Skeletal muscle satellite cell (primary cell): ENCODE measurements around the gene ASB10.

Source experiments
- H3K27me3 ChIP-seq: 2 replicates; pipeline ENCODE4 v1.7.0; 2013; ENCODE audit warnings: low read length; ENCODE audit not compliant: control insufficient read depth, insufficient read depth
- H3K36me3 ChIP-seq: 2 replicates; pipeline ENCODE4 v1.7.0; 2013; ENCODE audit warnings: mild to moderate bottlenecking, control low read depth, low read length; ENCODE audit not compliant: insufficient read depth
- H3K4me1 ChIP-seq: 2 replicates; pipeline ENCODE4 v1.7.0; 2013; ENCODE audit warnings: low read length; ENCODE audit not compliant: control insufficient read depth, insufficient read depth
- H3K4me2 ChIP-seq: 2 replicates; pipeline ENCODE4 v1.7.0; 2013; ENCODE audit warnings: mild to moderate bottlenecking, low read length
- H3K4me3 ChIP-seq: 2 replicates; pipeline ENCODE4 v1.7.0; 2013; ENCODE audit warnings: low read length
- H3K9ac ChIP-seq: 2 replicates; pipeline ENCODE4 v1.7.0; 2013; ENCODE audit warnings: mild to moderate bottlenecking, low read depth, low read length, moderate library complexity
- H3K9me3 ChIP-seq: replicated peaks from 2 replicates; pipeline ENCODE4 v1.7.0; 2013; ENCODE audit warnings: mild to moderate bottlenecking, control low read depth, low read length

The ASB10 gene

GRCh38 chr7:151172273-151173141 is 14.5 kb downstream of the ASB10 start:
- H3K9ac ChIP-seq: no peak overlapping the region
- H3K4me3 ChIP-seq: no peak overlapping the region
- no peaks in the 10 kb centered on the region for H3K4me1 ChIP-seq
- no peaks in the 10 kb centered on the region for H3K36me3 ChIP-seq
- no peaks in the 10 kb centered on the region for H3K9me3 ChIP-seq
- peaks cover 65% of the 10 kb centered on the region for H3K27me3 ChIP-seq
- H3K4me2 ChIP-seq: no peak overlapping the region

GRCh38 chr7:151168787-151169162 is 18.3 kb downstream of the ASB10 start:
- no peak overlapping the region for H3K4me3 ChIP-seq
- no peak overlapping the region for H3K4me2 ChIP-seq
- no peaks in the 10 kb centered on the region for H3K9me3 ChIP-seq
- H3K36me3 ChIP-seq: no peaks in the 10 kb centered on the region
- peaks cover 78% of the 10 kb centered on the region for H3K27me3 ChIP-seq
- H3K9ac ChIP-seq: no peak overlapping the region
- H3K4me1 ChIP-seq: peaks cover 6% of the 10 kb centered on the region

- Histone ChIP-seq H3K4me3 (peak overlapping the region; percentile 44), H3K9ac (no peak overlapping the region), H3K4me2 (peak overlapping the region; percentile 82), H3K27me3 (peaks cover 81% of the 10 kb centered on the region), H3K36me3 (no peaks in the 10 kb centered on the region), H3K4me1 (peaks cover 6% of the 10 kb centered on the region), H3K9me3 (no peaks in the 10 kb centered on the region)
Measured at GRCh38 chr7:151168003-151168786, 18.9 kb downstream of the ASB10 start.

GRCh38 chr7:151167197-151167961 is 19.7 kb downstream of the ASB10 start, which contains the start of gene GBX1:
Gene GBX1 (minus strand): TSS chr7:151167694. CDS start chr7:151167548, 146 bp downstream.
- peak within 1 kb of the TSS; percentile 60 for H3K4me3 ChIP-seq

GRCh38 chr7:151166629-151167196 is 20.3 kb downstream of the ASB10 start:
- H3K4me3 ChIP-seq: peak overlapping the region; percentile 60
- H3K36me3 ChIP-seq: no peaks in the 10 kb centered on the region
- no peak overlapping the region for H3K9ac ChIP-seq
- peaks cover 6% of the 10 kb centered on the region for H3K4me1 ChIP-seq
- peak overlapping the region; percentile 82 for H3K4me2 ChIP-seq
- H3K9me3 ChIP-seq: no peaks in the 10 kb centered on the region
- peaks cover 85% of the 10 kb centered on the region for H3K27me3 ChIP-seq

More at GRCh38 chr7:151167197-151167961, 19.7 kb downstream of the ASB10 start, which contains the start of gene GBX1:
- peaks cover 81% of the 10 kb centered on the region for H3K27me3 ChIP-seq
- H3K36me3 ChIP-seq: no peaks in the 10 kb centered on the region
- H3K9me3 ChIP-seq: no peaks in the 10 kb centered on the region
- H3K4me1 ChIP-seq: peaks cover 6% of the 10 kb centered on the region
- H3K4me2 ChIP-seq: peak within 1 kb of the TSS; percentile 82
- no peak within 1 kb of the TSS for H3K9ac ChIP-seq

- Histone ChIP-seq H3K27me3 (peaks cover 91% of the 10 kb centered on the region), H3K9me3 (no peaks in the 10 kb centered on the region)
Measured at GRCh38 chr7:151161757-151162156, 25.3 kb downstream of the ASB10 start.

GRCh38 chr7:151157645-151158329 is 29.3 kb downstream of the ASB10 start:
- H3K4me3 ChIP-seq: no peak overlapping the region
- H3K9ac ChIP-seq: no peak overlapping the region
- peaks cover 65% of the 10 kb centered on the region for H3K27me3 ChIP-seq
- H3K36me3 ChIP-seq: no peaks in the 10 kb centered on the region
- H3K4me2 ChIP-seq: no peak overlapping the region
- no peaks in the 10 kb centered on the region for H3K4me1 ChIP-seq
- H3K9me3 ChIP-seq: no peaks in the 10 kb centered on the region

More at GRCh38 chr7:151161757-151162156, 25.3 kb downstream of the ASB10 start:
- peaks cover under 1% of the 10 kb centered on the region for H3K4me1 ChIP-seq
- no peak overlapping the region for H3K4me3 ChIP-seq
- H3K9ac ChIP-seq: no peak overlapping the region
- no peaks in the 10 kb centered on the region for H3K36me3 ChIP-seq
- no peak overlapping the region for H3K4me2 ChIP-seq

- Histone ChIP-seq H3K9me3 (no peaks in the 10 kb centered on the region), H3K4me2 (no peak overlapping the region), H3K27me3 (peaks cover 42% of the 10 kb centered on the region), H3K9ac (no peak overlapping the region), H3K36me3 (no peaks in the 10 kb centered on the region), H3K4me1 (no peaks in the 10 kb centered on the region), H3K4me3 (no peak overlapping the region)
Measured at GRCh38 chr7:151152643-151153513, 34.2 kb downstream of the ASB10 start.

GRCh38 chr7:151150388-151150787 is 36.7 kb downstream of the ASB10 start:
- H3K4me1 ChIP-seq: no peaks in the 10 kb centered on the region
- no peak overlapping the region for H3K4me2 ChIP-seq
- H3K9ac ChIP-seq: no peak overlapping the region
- H3K9me3 ChIP-seq: no peaks in the 10 kb centered on the region
- no peaks in the 10 kb centered on the region for H3K36me3 ChIP-seq
- no peak overlapping the region for H3K4me3 ChIP-seq
- H3K27me3 ChIP-seq: peaks cover 27% of the 10 kb centered on the region
